Fibroblast of lung (primary cell): ENCODE results near the gene NRSN2. TPM values are rescaled to one million over a fixed set of nuclear protein-coding genes. Genes with fewer than 3 reads are reported as not detected.

Source experiments
- DNase-seq, 2 donors: peaks; one replicate each; pipeline versions ENCODE4 v3.0.0 to v3.0.0-alpha.2; 2010; ENCODE audit warnings: low read depth in 2 of 2
- H2AFZ ChIP-seq: 2 replicates; pipeline ENCODE4 v1.5.1; 2012; ENCODE audit warnings: low read length, control low read depth, inconsistent platforms
- H3K27ac ChIP-seq: 2 replicates; pipeline ENCODE4 v1.5.1; 2011; ENCODE audit warnings: low read length, control low read depth; ENCODE audit not compliant: insufficient read depth
- H3K27me3 ChIP-seq: 2 replicates; pipeline ENCODE4 v1.5.1; 2011; ENCODE audit warnings: mild to moderate bottlenecking, low read length; ENCODE audit not compliant: control insufficient read depth, insufficient read depth
- H3K36me3 ChIP-seq: 2 replicates; pipeline ENCODE4 v1.5.1; 2011; ENCODE audit warnings: low read length; ENCODE audit not compliant: control insufficient read depth, insufficient read depth
- H3K4me1 ChIP-seq: 2 replicates; pipeline ENCODE4 v1.5.1; 2011; ENCODE audit warnings: low read length; ENCODE audit not compliant: control insufficient read depth, insufficient read depth; ENCODE audit errors: extremely low read depth
- H3K4me2 ChIP-seq: 2 replicates; pipeline ENCODE4 v1.5.1; 2011; ENCODE audit warnings: low read length, control low read depth; ENCODE audit not compliant: insufficient read depth; ENCODE audit errors: extremely low read depth
- H3K4me3 ChIP-seq, 4 experiments: fragments of 200-600 bp in 1 of 4; sonication (generic) in 1 of 4; replicated peaks in 1 of 4; 2 replicates each; pipeline ENCODE4 v1.5.1; 2011 to 2016; ENCODE audit warnings: low read length in 4 of 4, low read depth in 3 of 4, mild to moderate bottlenecking in 3 of 4, control low read depth in 2 of 4, inconsistent platforms in 1 of 4, mixed read lengths in 1 of 4; ENCODE audit not compliant: insufficient read depth in 1 of 4; ENCODE audit errors: control extremely low read depth in 1 of 4
- H3K79me2 ChIP-seq: 2 replicates; pipeline ENCODE4 v1.5.1; 2012; ENCODE audit warnings: mild to moderate bottlenecking, low read length, inconsistent platforms; ENCODE audit not compliant: control insufficient read depth, insufficient read depth
- H3K9ac ChIP-seq: 2 replicates; pipeline ENCODE4 v1.5.1; 2011; ENCODE audit warnings: mild to moderate bottlenecking, low read length, control low read depth; ENCODE audit not compliant: insufficient read depth
- H3K9me3 ChIP-seq: 2 replicates; pipeline ENCODE4 v1.5.1; 2012; ENCODE audit warnings: low read depth, low read length; ENCODE audit not compliant: control insufficient read depth, insufficient read depth
- H4K20me1 ChIP-seq: 2 replicates; pipeline ENCODE4 v1.5.1; 2011; ENCODE audit warnings: low read length; ENCODE audit not compliant: control insufficient read depth, insufficient read depth; ENCODE audit errors: extremely low read depth
- CTCF ChIP-seq, 2 donors: IDR thresholded peaks in 1 of 2; conservative IDR thresholded peaks in 1 of 2; 1 replicate in 1 of 2; 2 replicates in 1 of 2; pipeline ENCODE4 v1.5.1; 2011 to 2012; ENCODE audit warnings: low read length in 2 of 2, control low read depth in 1 of 2, inconsistent platforms in 1 of 2, low read depth in 1 of 2, mild to moderate bottlenecking in 1 of 2
- EZH2 ChIP-seq: IDR thresholded peaks from 2 replicates; pipeline ENCODE4 v1.5.1; 2012; ENCODE audit warnings: low read length, control low read depth, mild to moderate bottlenecking; ENCODE audit errors: missing control alignments
- polyA plus RNA-seq, 2 donors: library from polyadenylated mRNA; depleted of rRNA in 1 of 2; stranded (reverse) in 1 of 2; unstranded in 1 of 2; fragments of >200 nt; gene quantifications; 2 replicates each; pipeline ENCODE4 v1.2.1, GENCODE V29; 2011 to 2012; ENCODE audit warnings: missing spikeins in 1 of 2
- total RNA-seq: library from RNA; depleted of rRNA; stranded (reverse); fragments of >200 nt; gene quantifications from 2 replicates; pipeline ENCODE4 v1.2.1, GENCODE V29; 2014

The NRSN2 gene
- total and polyA plus RNA-seq, 2 donors (not counting 1 experiment from before 2014, with no cell fraction given) = 34.5 to 60.5 TPM

- no peaks in the 10 kb centered on the region for H3K27me3 ChIP-seq
- no peak overlapping the region for H3K27ac ChIP-seq
- no peak overlapping the region for H3K9ac ChIP-seq
- H2AFZ ChIP-seq = no peak overlapping the region
- H3K36me3 ChIP-seq = no peaks in the 10 kb centered on the region
- no peak overlapping the region for H3K4me2 ChIP-seq
- peaks cover 5% of the 10 kb centered on the region for H3K4me1 ChIP-seq
- no peaks in the 10 kb centered on the region for H3K9me3 ChIP-seq
- H3K79me2 ChIP-seq = peaks cover 4% of the 10 kb centered on the region
- H3K4me3 ChIP-seq = no peak overlapping the region
- DNase-seq = no peak
- TF ChIP-seq CTCF (conservative IDR thresholded peaks at IDR 0.05 in 1 of 2, IDR thresholded peaks at IDR 0.05 in 1 of 2; ENCODE audit: low read depth in 1 of 2, low read length in 2 of 2) (no peak), EZH2 (no peak)
- no peaks in the 10 kb centered on the region for H4K20me1 ChIP-seq
These were observed 56.7 kb downstream of the NRSN2 start for GRCh38 chr20:403582-403957.

GRCh38 chr20:404088-404487 lies 57.2 kb downstream of the NRSN2 start:
- H3K27me3 ChIP-seq = no peaks in the 10 kb centered on the region
- H3K79me2 ChIP-seq = peaks cover 9% of the 10 kb centered on the region
- no peak overlapping the region for H3K4me2 ChIP-seq
- H3K9ac ChIP-seq = no peak overlapping the region
- no peaks in the 10 kb centered on the region for H3K9me3 ChIP-seq
- DNase-seq = no peak
- no peak for TF ChIP-seq EZH2
- no peak for TF ChIP-seq CTCF (conservative IDR thresholded peaks at IDR 0.05 in 1 of 2, IDR thresholded peaks at IDR 0.05 in 1 of 2; ENCODE audit: low read depth in 1 of 2, low read length in 2 of 2)
- H2AFZ ChIP-seq = no peak overlapping the region
- no peaks in the 10 kb centered on the region for H4K20me1 ChIP-seq
- H3K4me3 ChIP-seq = no peak overlapping the region
- H3K4me1 ChIP-seq = peaks cover 5% of the 10 kb centered on the region
- H3K36me3 ChIP-seq = no peaks in the 10 kb centered on the region
- H3K27ac ChIP-seq = no peak overlapping the region

Other genes starting within 250 kb of the NRSN2 start
- not detected in 2 replicates for gene DEFB126, start 204.5 kb upstream of the NRSN2 start, total RNA-seq
- gene DEFB126, start 204.5 kb upstream of the NRSN2 start, polyA plus RNA-seq = not detected in 2 replicates
- not detected in 2 replicates for gene DEFB127, start 189.7 kb upstream of the NRSN2 start, total RNA-seq
- not detected in 2 replicates for gene DEFB127, start 189.7 kb upstream of the NRSN2 start, polyA plus RNA-seq
- not detected in 2 replicates for gene DEFB128, start 157.4 kb upstream of the NRSN2 start, total RNA-seq
- not detected in 2 replicates for gene DEFB128, start 157.4 kb upstream of the NRSN2 start, polyA plus RNA-seq
- gene DEFB129, start 119.9 kb upstream of the NRSN2 start, total RNA-seq = not detected in 2 replicates
- gene DEFB129, start 119.9 kb upstream of the NRSN2 start, polyA plus RNA-seq = not detected in 2 replicates
- gene DEFB132, start 89.4 kb upstream of the NRSN2 start, total RNA-seq = not detected in 2 replicates
- gene DEFB132, start 89.4 kb upstream of the NRSN2 start, polyA plus RNA-seq = not detected in 2 replicates
- gene C20orf96, start 56.4 kb upstream of the NRSN2 start, total RNA-seq = 3.9 and 4.8 TPM in 2 replicates
- 8.5 and 8.9 TPM in 2 replicates for gene C20orf96, start 56.4 kb upstream of the NRSN2 start, polyA plus RNA-seq
- 11.6 and 11.8 TPM in 2 replicates for gene ZCCHC3, start 49.5 kb upstream of the NRSN2 start, total RNA-seq
- 8.7 TPM in 2 replicates for gene ZCCHC3, start 49.5 kb upstream of the NRSN2 start, polyA plus RNA-seq
- 5.6 and 7.3 TPM in 2 replicates for gene SOX12, start 21.6 kb upstream of the NRSN2 start, total RNA-seq
- gene SOX12, start 21.6 kb upstream of the NRSN2 start, polyA plus RNA-seq = 4.0 and 4.7 TPM in 2 replicates
- 194 and 202 TPM in 2 replicates for gene TRIB3, start 33.6 kb downstream of the NRSN2 start, total RNA-seq
- 13.3 and 23.4 TPM in 2 replicates for gene TRIB3, start 33.6 kb downstream of the NRSN2 start, polyA plus RNA-seq
- 81.7 and 89.0 TPM in 2 replicates for gene RBCK1, start 61.2 kb downstream of the NRSN2 start, total RNA-seq
- gene RBCK1, start 61.2 kb downstream of the NRSN2 start, polyA plus RNA-seq = 35.2 and 36.3 TPM in 2 replicates
- gene TBC1D20, start 115.4 kb downstream of the NRSN2 start, total RNA-seq = 28.8 and 33.9 TPM in 2 replicates
- gene TBC1D20, start 115.4 kb downstream of the NRSN2 start, polyA plus RNA-seq = 36.8 and 38.3 TPM in 2 replicates
- 89.4 and 124 TPM in 2 replicates for gene CSNK2A1, start 196.7 kb downstream of the NRSN2 start, total RNA-seq
- gene CSNK2A1, start 196.7 kb downstream of the NRSN2 start, polyA plus RNA-seq = 120 and 141 TPM in 2 replicates